Smooth muscle cell (in vitro differentiated cells): ENCODE measurements around the gene MEG3. TPM values are rescaled to one million over a fixed set of nuclear protein-coding genes. Genes with fewer than 3 reads are reported as not detected.
A peak's percentile ranks its signal among the peaks of the same experiment; 100 is the strongest.
"Not testable (repeated sequence)": the region's sequence is repeated elsewhere in the genome, so short reads cannot be mapped to it uniquely, and the experiment has no call there.

Experiments
- DNase-seq: peaks from one replicate; lab custom pipeline; 2025; ENCODE audit not compliant: unreplicated experiment; lab: John Stamatoyannopoulos, UW
- H2AFZ ChIP-seq: fragments of 200-600 bp; sonication (generic); 2 replicates; pipeline ENCODE4 v1.6.0; 2016; ENCODE audit warnings: antibody characterized with exemption, low read depth, mild to moderate bottlenecking
- H3F3A ChIP-seq: fragments of 200-600 bp; sonication (generic); 2 replicates; pipeline ENCODE4 v1.6.0; 2017; ENCODE audit warnings: antibody characterized with exemption, low read depth
- H3K27ac ChIP-seq: fragments of 200-600 bp; sonication (generic); 2 replicates; pipeline ENCODE4 v1.5.1; 2016; ENCODE audit warnings: low read depth, mild to moderate bottlenecking
- H3K27me3 ChIP-seq: fragments of 200-600 bp; sonication (generic); 2 replicates; pipeline ENCODE4 v1.6.1; 2016; ENCODE audit warnings: low read depth, mild to moderate bottlenecking
- H3K36me3 ChIP-seq: fragments of 200-600 bp; sonication (generic); 2 replicates; pipeline ENCODE4 v1.5.1; 2016; ENCODE audit warnings: low read depth
- H3K4me1 ChIP-seq: fragments of 200-600 bp; sonication (generic); 2 replicates; pipeline ENCODE4 v1.5.1; 2016; ENCODE audit warnings: low read depth
- H3K4me2 ChIP-seq: fragments of 200-600 bp; sonication (generic); 2 replicates; pipeline ENCODE4 v1.6.0; 2016; ENCODE audit warnings: mild to moderate bottlenecking
- H3K4me3 ChIP-seq: fragments of 200-600 bp; sonication (generic); 2 replicates; pipeline ENCODE4 v1.5.1; 2016; ENCODE audit warnings: mild to moderate bottlenecking
- H3K79me2 ChIP-seq: fragments of 200-600 bp; sonication (generic); 2 replicates; pipeline ENCODE4 v1.6.0; 2016; ENCODE audit warnings: low read depth, mild to moderate bottlenecking
- H3K9ac ChIP-seq: fragments of 200-600 bp; sonication (generic); 2 replicates; pipeline ENCODE4 v1.6.0; 2016; ENCODE audit warnings: low read depth
- H3K9me3 ChIP-seq: fragments of 200-600 bp; sonication (generic); replicated peaks from 2 replicates; pipeline ENCODE4 v1.5.1; 2016; ENCODE audit warnings: low read depth
- H4K20me1 ChIP-seq: fragments of 200-600 bp; sonication (generic); 2 replicates; pipeline ENCODE4 v1.6.0; 2016; ENCODE audit warnings: low read depth
- CTCF ChIP-seq: fragments of 200-600 bp; sonication (generic); IDR thresholded peaks from 2 replicates; pipeline ENCODE4 v1.5.1; 2017; ENCODE audit warnings: borderline replicate concordance, mild to moderate bottlenecking, antibody characterized with exemption; ENCODE audit not compliant: insufficient read depth, poor library complexity, severe bottlenecking
- WGBS: methylation state at CpG from one replicate; pipeline ENCODE4 v1.1.7; 2016; ENCODE audit warnings: low lambda C conversion rate; 5-methylcytosine and 5-hydroxymethylcytosine counted together
- polyA plus RNA-seq: library from polyadenylated mRNA; unstranded; fragments of >200 nt; fragmentation: Nextera tagmentation; extraction: Ambion mirVana; gene quantifications from 2 replicates; pipeline ENCODE4 v1.2.1, GENCODE V29; 2016
- total RNA-seq: library from RNA; depleted of rRNA; stranded (reverse); fragments of >200 nt; gene quantifications from 2 replicates; pipeline ENCODE4 v1.2.3, GENCODE V29; 2014

Gene MEG3
- total and polyA plus RNA-seq, 2 experiments from 2014 or later = not detected

- Histone ChIP-seq H3K79me2 (no peaks in the 10 kb centered on the region), H3K4me1 (peaks cover 23% of the 10 kb centered on the region), H3K9me3 (no peaks in the 10 kb centered on the region), H3K4me2 (peak overlapping the region; percentile 16), H3K4me3 (no peak overlapping the region), H2AFZ (no peak overlapping the region), H3K36me3 (no peaks in the 10 kb centered on the region), H4K20me1 (no peaks in the 10 kb centered on the region), H3K27ac (peak overlapping the region; percentile 95), H3F3A (peaks cover 11% of the 10 kb centered on the region), H3K27me3 (no peaks in the 10 kb centered on the region), H3K9ac (peak overlapping the region; percentile 56)
- 98% methylated on average over 13 of the region's 13 CpGs for WGBS
- no peak for TF ChIP-seq CTCF
- DNase-seq = no peak
Measured at GRCh38 chr14:100791995-100792394, 33.9 kb upstream of the MEG3 start.

DNA sequence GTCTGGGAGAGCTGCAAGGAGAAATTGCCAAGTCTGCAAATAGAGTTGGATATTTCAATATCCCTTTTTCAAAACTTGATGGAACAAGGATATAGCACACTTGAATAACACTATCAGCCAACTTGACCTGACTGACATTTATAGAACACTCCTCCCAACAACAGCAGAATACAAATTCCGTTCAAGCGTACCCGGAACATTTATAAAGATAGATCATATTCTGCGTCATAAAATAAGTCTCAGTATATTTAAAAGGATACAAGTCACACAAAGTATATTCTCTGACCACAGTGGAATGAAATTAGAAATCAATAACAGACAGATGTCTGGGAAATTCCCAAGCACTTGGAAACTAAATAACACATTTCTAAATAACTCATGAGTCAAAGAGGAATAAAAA, 29.0 kb upstream of the MEG3 start:
- Histone ChIP-seq H3F3A (no peaks in the 10 kb centered on the region), H3K4me2 (no peak overlapping the region), H3K27ac (no peak overlapping the region), H3K36me3 (no peaks in the 10 kb centered on the region), H4K20me1 (no peaks in the 10 kb centered on the region), H3K9ac (no peak overlapping the region), H3K4me1 (peaks cover 7% of the 10 kb centered on the region), H2AFZ (no peak overlapping the region), H3K4me3 (no peak overlapping the region), H3K9me3 (no peaks in the 10 kb centered on the region), H3K79me2 (no peaks in the 10 kb centered on the region), H3K27me3 (no peaks in the 10 kb centered on the region)
- no peak for TF ChIP-seq CTCF
- WGBS = 96% methylated on average over 4 of the region's 4 CpGs
- DNase-seq = no peak

DNA sequence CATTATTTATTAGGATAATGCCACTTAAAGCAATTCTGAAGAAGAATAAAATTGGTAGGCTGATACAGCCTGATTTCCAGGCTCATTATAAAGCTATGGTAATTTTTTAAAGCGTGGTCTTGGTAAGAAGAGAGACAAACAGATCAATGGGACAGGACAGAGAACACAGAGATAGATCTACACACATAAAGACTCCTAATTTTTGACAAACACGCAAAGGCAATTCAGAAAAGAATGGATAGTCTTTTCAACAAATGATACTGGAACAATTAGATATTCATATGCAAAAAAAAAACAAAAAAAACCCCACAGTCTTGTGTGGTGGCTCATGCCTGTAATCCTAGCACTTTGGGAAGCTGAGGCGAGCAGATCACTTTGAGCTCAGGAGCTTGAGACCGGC, 25.9 kb upstream of the MEG3 start:
- Histone ChIP-seq H3K4me2 (no peak overlapping the region), H2AFZ (peak overlapping the region; percentile 25), H3K4me1 (peaks cover 2% of the 10 kb centered on the region), H3F3A (no peaks in the 10 kb centered on the region), H3K9me3 (no peaks in the 10 kb centered on the region), H3K9ac (no peak overlapping the region), H3K79me2 (no peaks in the 10 kb centered on the region), H3K27me3 (no peaks in the 10 kb centered on the region), H3K27ac (no peak overlapping the region), H4K20me1 (no peaks in the 10 kb centered on the region), H3K4me3 (no peak overlapping the region), H3K36me3 (no peaks in the 10 kb centered on the region)
- no peak for DNase-seq
- 75% methylated on average over 4 of the region's 4 CpGs for WGBS
- TF ChIP-seq CTCF = no peak

GRCh38 chr14:100801433-100801832, 24.5 kb upstream of the MEG3 start:
- H3K79me2 ChIP-seq, H3F3A ChIP-seq, H3K9me3 ChIP-seq, H3K27me3 ChIP-seq, H3K36me3 ChIP-seq, H3K4me1 ChIP-seq, DNase-seq, H3K4me2 ChIP-seq, H3K27ac ChIP-seq, H3K9ac ChIP-seq, H2AFZ ChIP-seq, H4K20me1 ChIP-seq, H3K4me3 ChIP-seq: not testable (repeated sequence)
- 96% methylated on average over 9 of the region's 9 CpGs for WGBS
